Activated CD8-positive, alpha-beta memory T cell treated with anti-CD3 and anti-CD28 coated beads, Interleukin-2, amount 10 ng/mL, durations not matched to agents 7 days and 5 days (primary cell): ENCODE data around the gene RPS3. TPM values are rescaled to one million over a fixed set of nuclear protein-coding genes. Genes with fewer than 3 reads are reported as not detected.

ENCODE experiments used
- ATAC-seq: fragments of 150-1000 bp; cut with Tn5 transposase; one replicate; pipeline ENCODE4 v1.10.0; 2021; ENCODE audit warnings: moderate library complexity
- CTCF ChIA-PET: fragments of 350-600 bp; sonication (Branson Sonifier 250); formaldehyde crosslinking; loops from one replicate; lab custom pipeline; 2021; ENCODE audit warnings: antibody characterized with exemption; lab: Charles Lee
- DNase-seq: peaks from one replicate; pipeline ENCODE4 v3.0.0-alpha.2; 2020
- H3K27ac Mint-ChIP-seq: one replicate; pipeline ENCODE4 v1.8.0; 2021; ENCODE audit warnings: mild to moderate bottlenecking, mixed read lengths
- H3K27me3 Mint-ChIP-seq: one replicate; pipeline ENCODE4 v1.8.0; 2021; ENCODE audit warnings: mixed read lengths
- H3K36me3 Mint-ChIP-seq: one replicate; pipeline ENCODE4 v1.8.0; 2021; ENCODE audit warnings: mild to moderate bottlenecking, mixed read lengths
- H3K4me1 Mint-ChIP-seq: one replicate; pipeline ENCODE4 v1.8.0; 2021; ENCODE audit warnings: mixed read lengths
- H3K4me3 Mint-ChIP-seq: one replicate; pipeline ENCODE4 v1.8.0; 2021; ENCODE audit warnings: mild to moderate bottlenecking, moderate library complexity, mixed read lengths
- H3K9me3 Mint-ChIP-seq: one replicate; pipeline ENCODE4 v1.8.0; 2022; ENCODE audit warnings: low read depth, mixed read lengths
- total RNA-seq, 2 experiments: library from RNA; stranded (reverse); gene quantifications; one replicate each; pipeline ENCODE4 v1.2.3, GENCODE V29; 2021

RPS3 gene
- total RNA-seq, 2 experiments from 2014 or later = 2,848 to 3,262 TPM

GRCh38 chr11:75427181-75427580 is 27.9 kb downstream of the RPS3 start:
- Mint-ChIP-seq H3K4me3 (no peak overlapping the region), H3K27me3 (peaks cover 41% of the 10 kb centered on the region), H3K27ac (no peak overlapping the region), H3K9me3 (no peaks in the 10 kb centered on the region), H3K4me1 (peaks cover 19% of the 10 kb centered on the region), H3K36me3 (peaks cover 7% of the 10 kb centered on the region)
- CTCF ChIA-PET = interaction anchor here (0.8 to 3.2 kb wide), 3 partner anchors 19 to 149 kb away, joined by 3 to 11 read pairs (median 4); no protein-coding TSS in a partner anchor
- no peak for ATAC-seq
- DNase-seq = no peak

GRCh38 chr11:75428281-75428724 is 29.0 kb downstream of the RPS3 start:
- ATAC-seq (peak; percentile 80), DNase-seq (peak; percentile 85)
- Mint-ChIP-seq H3K27me3 (peaks cover 52% of the 10 kb centered on the region), H3K27ac (no peak overlapping the region), H3K4me1 (peaks cover 19% of the 10 kb centered on the region), H3K36me3 (peaks cover 7% of the 10 kb centered on the region), H3K4me3 (peak overlapping the region; percentile 36), H3K9me3 (no peaks in the 10 kb centered on the region)
- CTCF ChIA-PET = interaction anchor here (0.6 to 3.2 kb wide), 6 partner anchors 8 to 148 kb away, joined by 3 to 11 read pairs (median 4); no protein-coding TSS in a partner anchor

- no peak for ATAC-seq
- Mint-ChIP-seq H3K4me1 (peaks cover 19% of the 10 kb centered on the region), H3K27ac (peak overlapping the region; percentile 64), H3K4me3 (peak overlapping the region; percentile 48), H3K36me3 (peaks cover 7% of the 10 kb centered on the region), H3K9me3 (no peaks in the 10 kb centered on the region), H3K27me3 (peaks cover 57% of the 10 kb centered on the region)
- CTCF ChIA-PET = interaction anchor here (0.9 to 2.5 kb wide), 9 partner anchors 11 to 105 kb away, joined by 3 to 7 read pairs (median 5); no protein-coding TSS in a partner anchor
- no peak for DNase-seq
Observed at GRCh38 chr11:75428989-75429640, 29.8 kb downstream of the RPS3 start.

GRCh38 chr11:75429641-75429901 is 30.3 kb downstream of the RPS3 start:
- H3K27me3 Mint-ChIP-seq = peaks cover 57% of the 10 kb centered on the region
- peaks cover 19% of the 10 kb centered on the region for H3K4me1 Mint-ChIP-seq
- CTCF ChIA-PET = interaction anchor here (0.8 to 2.5 kb wide), 11 partner anchors 11 to 105 kb away, joined by 3 to 7 read pairs (median 4); no protein-coding TSS in a partner anchor
- peaks cover 7% of the 10 kb centered on the region for H3K36me3 Mint-ChIP-seq
- ATAC-seq = no peak
- H3K27ac Mint-ChIP-seq = peak overlapping the region; percentile 64
- DNase-seq = no peak
- H3K9me3 Mint-ChIP-seq = no peaks in the 10 kb centered on the region
- peak overlapping the region; percentile 48 for H3K4me3 Mint-ChIP-seq

GRCh38 chr11:75429902-75430713 is 30.8 kb downstream of the RPS3 start:
- DNase-seq (peak; percentile 68), ATAC-seq (peak; percentile 71)
- peak overlapping the region; percentile 13 for H3K27ac Mint-ChIP-seq
- no peaks in the 10 kb centered on the region for H3K9me3 Mint-ChIP-seq
- H3K4me3 Mint-ChIP-seq = peak overlapping the region; percentile 56
- peaks cover 7% of the 10 kb centered on the region for H3K36me3 Mint-ChIP-seq
- CTCF ChIA-PET = interaction anchor here (0.8 to 3.6 kb wide), 11 partner anchors 10 to 104 kb away, joined by 3 to 15 read pairs (median 5); no protein-coding TSS in a partner anchor
- H3K4me1 Mint-ChIP-seq = peaks cover 19% of the 10 kb centered on the region
- peaks cover 57% of the 10 kb centered on the region for H3K27me3 Mint-ChIP-seq

GRCh38 chr11:75430714-75431532 is 31.6 kb downstream of the RPS3 start:
- Mint-ChIP-seq H3K27ac (peak overlapping the region; percentile 13), H3K27me3 (peaks cover 57% of the 10 kb centered on the region)

GRCh38 chr11:75431533-75432525 is 32.5 kb downstream of the RPS3 start:
- no peaks in the 10 kb centered on the region for H3K9me3 Mint-ChIP-seq
- peaks cover 57% of the 10 kb centered on the region for H3K27me3 Mint-ChIP-seq
- ATAC-seq (no peak), DNase-seq (no peak)
- peaks cover 19% of the 10 kb centered on the region for H3K4me1 Mint-ChIP-seq
- H3K27ac Mint-ChIP-seq = no peak overlapping the region
- H3K36me3 Mint-ChIP-seq = peaks cover 7% of the 10 kb centered on the region
- CTCF ChIA-PET = interaction anchor here (0.7 to 5.5 kb wide), 8 partner anchors 14 to 91 kb away, joined by 3 to 23 read pairs (median 4); no protein-coding TSS in a partner anchor
- no peak overlapping the region for H3K4me3 Mint-ChIP-seq

More at GRCh38 chr11:75430714-75431532, 31.6 kb downstream of the RPS3 start:
- Mint-ChIP-seq H3K9me3 (no peaks in the 10 kb centered on the region), H3K4me3 (peak overlapping the region; percentile 56), H3K4me1 (peaks cover 19% of the 10 kb centered on the region), H3K36me3 (peaks cover 7% of the 10 kb centered on the region)
- CTCF ChIA-PET = interaction anchor here (0.7 to 5.5 kb wide), 11 partner anchors 12 to 104 kb away, joined by 3 to 23 read pairs (median 4); no protein-coding TSS in a partner anchor
- no peak for ATAC-seq
- DNase-seq = no peak

GRCh38 chr11:75432911-75433321 is 33.6 kb downstream of the RPS3 start, which contains the start of gene KLHL35:
Gene KLHL35, minus strand, starts transcription at chr11:75433203. Its CDS starts 2,574 bp downstream, at chr11:75430629.
- ATAC-seq = no peak
- H3K4me1 Mint-ChIP-seq = peaks cover 19% of the 10 kb centered on the region
- H3K27ac Mint-ChIP-seq = no peak within 1 kb of the TSS
- H3K27me3 Mint-ChIP-seq = peaks cover 51% of the 10 kb centered on the region
- H3K9me3 Mint-ChIP-seq = no peaks in the 10 kb centered on the region
- no peak within 1 kb of the TSS for H3K4me3 Mint-ChIP-seq
- CTCF ChIA-PET = interaction anchor here (1.2 to 5.5 kb wide), 5 partner anchors 12 to 92 kb away, joined by 3 to 23 read pairs (median 15); partner anchors contain the start of gene GDPD5
- H3K36me3 Mint-ChIP-seq = peaks cover 7% of the 10 kb centered on the region
- DNase-seq = no peak

GRCh38 chr11:75433443-75433842 is 34.1 kb downstream of the RPS3 start:
- peaks cover 7% of the 10 kb centered on the region for H3K36me3 Mint-ChIP-seq
- CTCF ChIA-PET = interaction anchor here (1.9 to 5.5 kb wide), 4 partner anchors 12 to 92 kb away, joined by 4 to 23 read pairs (median 16); partner anchors contain the start of gene GDPD5
- DNase-seq (no peak), ATAC-seq (no peak)
- H3K9me3 Mint-ChIP-seq = no peaks in the 10 kb centered on the region
- no peak overlapping the region for H3K27ac Mint-ChIP-seq
- peaks cover 46% of the 10 kb centered on the region for H3K27me3 Mint-ChIP-seq
- peaks cover 16% of the 10 kb centered on the region for H3K4me1 Mint-ChIP-seq
- no peak overlapping the region for H3K4me3 Mint-ChIP-seq

GRCh38 chr11:75434051-75434450 is 34.7 kb downstream of the RPS3 start:
- Mint-ChIP-seq H3K36me3 (peaks cover 5% of the 10 kb centered on the region), H3K4me1 (peaks cover 11% of the 10 kb centered on the region), H3K4me3 (no peak overlapping the region), H3K27me3 (peaks cover 40% of the 10 kb centered on the region), H3K27ac (no peak overlapping the region), H3K9me3 (no peaks in the 10 kb centered on the region)
- no peak for DNase-seq
- CTCF ChIA-PET = interaction anchor here (1.9 to 5.5 kb wide), 4 partner anchors 11 to 91 kb away, joined by 4 to 23 read pairs (median 16); partner anchors contain the start of gene GDPD5
- no peak for ATAC-seq

- DNase-seq (no peak), ATAC-seq (no peak)
- Mint-ChIP-seq H3K36me3 (no peaks in the 10 kb centered on the region), H3K27ac (no peak overlapping the region), H3K9me3 (no peaks in the 10 kb centered on the region), H3K4me1 (peaks cover 6% of the 10 kb centered on the region), H3K27me3 (peaks cover 34% of the 10 kb centered on the region), H3K4me3 (no peak overlapping the region)
- CTCF ChIA-PET = interaction anchor here (1.5 to 5.5 kb wide), 3 partner anchors 10 to 98 kb away, joined by 4 to 23 read pairs (median 16); no protein-coding TSS in a partner anchor
Observed at GRCh38 chr11:75434886-75435570, 35.7 kb downstream of the RPS3 start.
